SH-SY5Y (cell line): ENCODE measurements around the gene GULP1.

Source experiments
- GATA2 ChIP-seq: IDR thresholded peaks from 2 replicates; pipeline ENCODE4 v1.6.1; 2011; ENCODE audit warnings: mild to moderate bottlenecking, low read depth, low read length
- GATA3 ChIP-seq: IDR thresholded peaks from 2 replicates; pipeline ENCODE4 v1.6.1; 2011; ENCODE audit warnings: low read depth, mild to moderate bottlenecking, low read length, moderate library complexity

The GULP1 gene

DNA sequence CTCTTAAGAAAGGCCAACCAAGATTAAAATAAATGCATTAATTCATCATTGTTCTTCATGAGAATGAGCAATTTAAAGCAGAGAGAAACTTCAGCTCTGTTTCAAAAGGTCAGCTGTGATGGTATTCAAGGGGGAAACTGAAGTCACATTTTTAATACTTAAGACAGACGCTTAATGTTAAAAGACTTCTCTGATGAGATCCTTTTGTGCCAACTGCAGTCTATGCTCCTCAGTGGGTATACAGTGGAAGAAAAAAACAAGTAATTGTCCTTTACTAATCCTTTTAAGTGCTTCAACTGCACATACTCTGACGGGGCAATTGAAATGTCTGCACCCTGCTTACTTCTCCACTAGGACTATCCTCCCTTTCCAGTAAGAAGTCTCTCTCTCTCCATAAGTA is 309.7 kb downstream of the GULP1 start:
- TF ChIP-seq GATA2: no peak
- TF ChIP-seq GATA3: no peak

DNA sequence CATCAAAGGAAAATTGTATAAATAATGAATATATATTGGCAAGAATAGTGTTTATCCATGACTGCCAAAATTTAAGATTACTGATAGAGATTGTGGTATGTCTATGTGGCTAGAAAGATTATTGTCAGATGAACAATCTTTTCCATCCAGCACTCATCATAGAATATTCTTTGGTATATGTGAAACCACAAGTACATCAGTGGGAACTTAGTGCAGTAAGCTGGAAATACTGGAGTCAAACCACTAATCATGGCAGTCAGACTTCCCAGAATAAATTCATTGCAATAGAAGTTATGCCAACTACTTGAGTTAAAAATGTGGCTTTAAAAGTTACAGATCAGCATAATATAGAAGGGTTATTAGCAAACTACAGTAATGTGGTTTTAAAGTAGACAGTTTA is 310.3 kb downstream of the GULP1 start:
- TF ChIP-seq GATA3 (no peak), GATA2 (no peak)

DNA sequence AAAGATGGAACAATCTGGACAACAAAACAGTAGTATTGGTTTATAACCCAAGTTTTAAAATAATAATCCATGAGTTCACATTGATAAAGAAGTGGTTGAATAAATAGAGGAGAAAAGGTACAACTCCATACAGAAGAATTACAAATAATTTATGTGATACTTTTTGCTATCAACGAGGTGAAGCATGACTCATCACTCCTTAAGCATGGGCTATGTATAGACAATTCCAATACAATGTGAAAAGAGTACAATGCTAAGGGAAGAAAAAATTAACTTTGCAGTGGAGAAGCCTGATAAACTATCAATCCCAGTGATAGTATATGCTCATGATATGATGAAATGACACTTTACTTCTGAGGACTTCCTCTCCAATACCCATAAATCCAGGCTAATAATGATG is 312.9 kb downstream of the GULP1 start:
- TF ChIP-seq GATA3 (no peak), GATA2 (no peak)

DNA sequence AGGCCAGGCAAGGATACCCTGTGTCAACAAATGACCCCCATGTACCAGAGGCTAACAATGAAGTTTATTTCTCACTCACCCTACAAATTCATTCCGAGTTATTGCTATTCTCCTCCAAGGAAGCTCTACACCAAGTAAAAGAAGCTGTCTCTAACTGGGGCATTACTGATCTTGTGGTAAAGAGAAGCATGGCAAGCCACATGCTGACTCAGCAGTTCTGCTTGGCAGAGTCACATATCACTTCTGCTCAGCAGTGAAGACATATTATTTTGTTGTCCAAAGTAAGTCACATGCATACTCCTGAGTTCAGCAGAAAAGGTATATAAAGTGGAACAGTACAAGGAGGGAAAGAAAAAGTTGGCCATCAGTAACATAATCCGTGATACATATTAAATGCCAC is 315.8 kb downstream of the GULP1 start:
- TF ChIP-seq GATA3 (no peak), GATA2 (no peak)

DNA sequence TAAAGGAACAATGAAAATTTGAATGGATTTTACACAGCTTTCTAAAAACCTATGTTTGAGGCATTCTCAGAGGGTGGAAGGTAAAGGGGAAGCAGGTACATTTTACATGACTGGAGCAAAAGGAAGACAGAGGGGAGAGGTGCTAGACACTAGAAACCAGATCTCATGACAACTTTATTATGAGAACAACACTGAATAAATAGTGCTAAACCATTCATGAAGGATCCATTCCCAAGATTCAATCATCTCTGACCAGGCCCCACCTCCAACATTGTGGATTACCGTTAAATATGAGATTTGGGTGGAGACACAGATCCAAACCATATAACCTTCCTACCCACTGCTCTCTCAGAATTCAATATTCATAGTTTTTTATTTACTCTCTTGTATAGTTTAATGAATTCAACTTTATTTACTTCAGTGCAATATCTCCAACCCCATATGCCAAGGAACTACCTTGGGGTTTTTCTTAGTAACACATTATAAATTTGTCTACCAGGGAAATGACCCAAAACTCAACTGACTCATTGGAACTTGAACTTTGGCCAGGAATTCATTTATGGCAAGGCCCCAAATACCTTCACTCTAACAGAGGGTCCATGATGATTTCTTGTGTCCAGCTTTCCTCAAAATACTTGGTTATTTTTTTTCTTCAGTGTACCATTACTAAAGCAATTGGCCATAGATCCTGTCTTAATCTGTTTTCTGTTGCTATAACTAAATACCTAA is 317.8 kb downstream of the GULP1 start:
- TF ChIP-seq GATA2 (no peak), GATA3 (no peak)

DNA sequence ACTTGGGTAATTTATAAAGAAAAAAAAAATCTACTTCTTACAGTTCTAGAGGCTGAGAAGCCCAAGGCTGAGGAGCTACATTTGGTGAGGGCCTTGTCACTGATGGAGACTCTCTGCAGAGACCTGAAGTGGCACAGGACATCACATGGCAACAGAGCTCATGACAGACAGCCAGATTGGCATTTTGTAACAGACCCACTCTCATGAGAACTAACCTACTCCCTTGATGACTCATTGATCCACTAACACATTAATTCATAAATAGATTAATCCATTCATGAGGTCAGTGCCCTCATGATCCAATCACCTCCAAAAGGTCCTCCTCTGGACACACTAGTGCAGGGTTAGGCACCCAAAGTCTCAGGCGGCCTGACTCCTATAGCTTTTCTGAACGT is 318.4 kb downstream of the GULP1 start:
- TF ChIP-seq GATA3 (no peak), GATA2 (no peak)

DNA sequence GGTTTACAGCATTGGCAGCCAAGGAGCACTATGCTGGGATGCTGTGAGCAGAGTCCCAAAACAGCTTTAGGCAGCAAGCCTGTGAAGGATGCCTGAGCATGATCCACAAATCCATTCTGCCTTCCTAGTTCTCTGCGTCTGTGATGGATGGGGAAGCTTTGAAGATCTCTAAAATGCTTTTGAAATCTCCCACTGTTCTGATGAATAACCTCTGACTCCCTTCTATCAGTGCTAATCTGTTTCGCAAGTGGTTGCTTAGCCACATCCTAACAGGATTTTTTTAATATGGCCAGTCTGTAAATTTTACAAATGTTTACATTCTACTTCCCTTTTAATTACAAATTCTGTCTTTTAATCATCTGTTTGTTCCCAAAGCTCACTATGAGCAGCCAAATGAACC is 319.2 kb downstream of the GULP1 start:
- TF ChIP-seq GATA3 (no peak), GATA2 (no peak)

DNA sequence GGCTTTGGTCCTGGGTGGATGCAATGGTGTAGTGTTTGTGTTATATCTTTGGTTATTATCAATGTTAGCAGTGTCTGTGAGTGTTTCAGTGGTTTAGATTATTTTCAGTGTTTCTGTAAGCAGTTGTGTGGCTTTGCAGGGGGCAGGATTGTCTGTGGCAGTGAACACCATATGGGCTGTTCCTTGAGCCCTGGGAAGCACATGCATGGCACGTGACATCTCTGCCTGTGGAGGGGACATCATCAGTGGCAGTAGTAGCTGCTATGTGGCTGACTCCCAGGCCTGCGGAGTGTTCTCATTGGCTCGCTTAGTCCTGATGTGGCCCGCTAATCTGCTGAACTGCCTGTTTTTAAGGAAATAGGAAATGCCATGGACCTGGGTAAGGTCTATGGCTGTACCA is 327.5 kb downstream of the GULP1 start:
- no peak for TF ChIP-seq GATA2

DNA sequence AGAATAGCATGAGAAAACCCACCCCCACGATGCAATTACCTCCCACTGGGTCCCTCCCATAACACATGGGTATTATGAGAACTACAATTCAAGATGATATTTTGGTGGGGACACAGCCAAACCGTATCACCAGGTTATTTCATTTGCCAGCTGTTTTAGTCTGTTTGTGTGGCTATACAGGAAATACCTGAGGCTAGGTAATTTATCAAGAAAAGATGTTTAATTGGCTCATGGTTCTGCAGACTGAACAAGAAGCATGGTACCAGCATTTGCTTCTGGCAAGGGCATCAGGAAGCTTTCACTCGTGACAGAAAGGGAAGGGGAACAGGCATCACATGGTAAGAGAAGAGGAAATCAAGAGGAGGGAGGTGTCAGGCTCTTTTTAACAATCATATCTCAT is 329.2 kb downstream of the GULP1 start:
- TF ChIP-seq GATA2 (no peak), GATA3 (no peak)

DNA sequence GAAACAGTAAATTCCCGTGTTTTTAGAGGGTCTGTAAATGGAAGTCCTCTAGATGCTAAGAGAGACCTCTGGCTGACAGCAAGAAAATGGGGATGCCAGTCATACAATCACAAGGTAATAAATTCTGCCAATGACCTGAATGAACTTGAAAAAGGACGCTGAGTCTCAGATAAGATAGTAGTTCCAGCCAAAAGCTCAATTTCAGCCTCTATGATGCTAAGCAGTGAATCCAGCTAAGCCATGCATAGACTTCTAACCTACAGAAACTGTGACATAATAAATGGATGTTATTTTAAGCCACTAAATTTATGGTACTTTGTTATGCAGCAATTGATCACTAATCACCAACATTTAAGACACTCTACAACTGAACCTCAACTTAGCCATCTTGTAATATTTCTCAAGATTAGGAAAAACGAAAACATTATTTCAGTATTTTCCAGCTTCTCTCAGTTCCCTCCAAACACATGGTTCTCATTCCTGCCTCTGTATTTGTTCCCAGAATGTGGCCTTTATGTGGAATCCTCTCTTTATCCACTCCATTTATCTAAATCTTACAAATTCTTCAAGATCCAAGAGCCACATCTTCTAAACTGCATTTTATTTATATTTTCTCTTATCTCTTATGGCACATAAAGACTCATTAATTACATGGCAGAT is 331.1 kb downstream of the GULP1 start:
- TF ChIP-seq GATA3: no peak
- TF ChIP-seq GATA2: no peak

DNA sequence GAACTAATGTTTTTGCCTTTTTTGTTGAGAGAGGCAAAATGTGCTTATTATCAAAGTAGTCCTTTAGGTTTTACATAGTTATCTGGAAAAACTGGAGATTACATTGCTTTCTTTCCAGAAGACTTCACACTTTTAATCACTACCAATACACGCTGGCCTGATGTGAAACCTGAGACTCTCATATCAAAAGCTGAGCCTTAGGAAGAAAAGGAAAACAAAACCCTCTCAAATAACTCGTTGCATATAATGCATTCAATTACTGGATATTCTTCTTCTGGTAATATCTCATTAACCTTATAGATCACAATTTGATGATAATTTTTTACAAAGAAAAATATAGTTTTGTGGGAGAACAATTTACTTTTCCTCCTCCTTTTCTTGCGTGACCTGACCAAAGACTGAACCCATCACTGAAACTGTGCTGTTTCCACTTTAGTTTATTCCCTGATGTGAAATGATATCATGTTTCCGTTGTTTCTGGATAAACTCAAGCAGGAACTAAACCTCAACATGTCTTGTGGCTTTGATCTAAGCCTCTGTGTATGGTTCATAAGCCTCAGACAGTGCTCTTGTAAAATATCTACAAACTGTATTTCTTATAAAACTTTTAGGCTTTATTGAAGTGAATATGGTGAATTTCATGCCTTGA is 332.4 kb downstream of the GULP1 start:
- TF ChIP-seq GATA3: no peak
- no peak for TF ChIP-seq GATA2

DNA sequence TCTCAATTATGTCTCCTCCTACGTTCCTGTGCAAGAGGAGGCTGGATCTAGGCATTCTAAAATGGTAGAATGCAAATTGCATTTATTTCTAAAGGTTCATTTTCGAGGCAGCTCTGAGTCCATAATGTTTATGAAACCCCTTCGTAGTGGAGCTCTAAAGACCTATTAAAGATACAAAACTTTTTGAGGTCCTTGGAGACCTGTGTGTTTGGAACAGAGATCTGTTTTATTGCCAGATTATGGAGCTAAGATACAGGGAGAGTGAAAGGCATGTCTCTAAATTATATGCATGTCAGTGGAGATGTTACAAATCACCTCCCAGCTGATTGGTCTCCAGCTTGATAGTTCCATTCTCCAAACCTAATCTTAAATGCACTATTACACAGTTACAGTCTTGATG is 335.8 kb downstream of the GULP1 start:
- TF ChIP-seq GATA3: no peak
- TF ChIP-seq GATA2: no peak

DNA sequence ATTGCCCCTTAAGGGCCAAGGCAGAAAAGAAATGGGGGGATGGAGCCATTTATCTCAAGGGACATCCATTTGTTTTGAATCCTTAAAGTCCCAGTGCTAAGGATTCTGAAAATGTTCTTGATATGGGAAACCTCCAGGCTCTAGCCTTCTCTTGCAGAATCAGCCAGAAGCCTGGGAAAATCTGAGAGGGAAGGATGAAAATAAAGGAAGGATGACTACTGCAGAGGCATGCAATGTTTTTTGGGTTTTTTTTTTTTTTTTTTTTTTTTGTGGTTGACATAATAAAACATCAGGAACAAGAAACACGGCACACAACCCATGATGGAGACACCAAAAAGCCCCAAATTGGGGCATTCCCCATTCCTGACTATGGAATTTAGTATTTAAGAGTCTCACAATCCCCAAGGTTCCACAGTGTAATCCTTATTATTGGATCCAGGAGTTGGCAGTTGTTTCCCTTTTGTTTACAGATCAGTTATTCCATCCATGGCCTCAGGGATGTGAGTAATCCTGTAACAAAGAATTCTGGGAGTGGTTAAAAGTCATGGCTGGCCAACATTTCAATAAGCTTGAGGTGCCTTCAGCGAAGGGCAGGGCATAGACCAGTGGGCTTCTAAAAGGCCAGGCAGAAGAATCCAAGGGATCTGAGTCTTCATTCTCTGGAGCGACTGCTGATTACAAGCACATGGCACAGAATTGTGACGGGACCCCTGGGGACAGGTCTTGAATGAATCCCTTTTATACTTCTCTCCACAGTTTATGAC is 337.5 kb downstream of the GULP1 start:
- no peak for TF ChIP-seq GATA3
- no peak for TF ChIP-seq GATA2

DNA sequence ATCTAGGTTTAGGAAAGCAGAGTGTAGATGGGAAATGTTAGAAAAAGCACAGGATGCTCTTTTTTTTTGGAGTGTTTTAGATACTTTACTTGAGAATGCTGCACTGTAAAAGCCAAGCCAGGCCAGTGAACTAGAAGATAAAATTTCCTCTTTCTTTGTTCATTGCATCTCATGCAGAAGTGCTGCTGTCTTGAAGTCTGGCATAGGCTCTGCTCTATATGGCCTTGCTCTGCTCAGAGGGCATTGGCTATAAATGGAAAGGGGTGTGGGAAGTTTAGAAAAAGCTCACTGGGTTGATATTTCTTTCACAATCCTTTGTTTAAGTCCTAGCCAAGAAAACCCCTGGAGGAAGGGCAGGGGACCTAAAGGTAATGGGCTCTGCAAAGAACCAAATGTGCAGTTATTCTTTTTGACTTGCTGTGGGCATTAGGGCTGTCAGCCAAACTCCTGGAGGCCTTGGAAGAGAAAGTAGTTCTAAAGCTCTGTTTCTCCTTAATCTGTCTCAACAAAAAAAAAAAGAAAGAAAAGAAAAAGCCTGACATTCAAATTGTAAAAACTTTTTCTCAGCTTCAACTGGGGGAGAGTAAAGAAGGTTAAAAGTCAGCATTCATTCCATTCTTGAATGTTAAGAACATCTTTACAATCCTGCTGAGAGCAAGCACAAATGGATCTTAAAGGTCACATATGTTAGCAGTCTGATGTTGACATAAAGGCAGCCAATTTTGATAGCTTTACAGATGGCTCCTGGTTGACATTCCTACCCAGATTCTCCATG is 338.3 kb downstream of the GULP1 start:
- TF ChIP-seq GATA3: no peak
- TF ChIP-seq GATA2: no peak
